Suprapubic skin (tissue), 3 donors: ENCODE measurements around the gene ZSCAN23.

ENCODE experiments used
- CTCF ChIP-seq, 2 donors: fragments of 200-600 bp in 1 of 2; fragments of 450-650 bp in 1 of 2; sonication (generic) in 1 of 2; IDR thresholded peaks; one replicate each; pipeline ENCODE4 v1.5.1; 2016 to 2019; ENCODE audit warnings: antibody characterized with exemption in 2 of 2, mild to moderate bottlenecking in 1 of 2, moderate library complexity in 1 of 2
- POLR2A ChIP-seq, 2 donors: fragments of 450-650 bp; IDR thresholded peaks; one replicate each; pipeline ENCODE4 v1.6.1; 2017; ENCODE audit warnings: antibody characterized with exemption in 2 of 2, mild to moderate bottlenecking in 2 of 2, moderate library complexity in 2 of 2

GRCh38 chr6:28491984-28492317 lies 48.7 kb upstream of the ZSCAN23 start:
- TF ChIP-seq CTCF (IDR thresholded peaks at IDR 0.05) (no peak), POLR2A (IDR thresholded peaks at IDR 0.05) (no peak)
